T-helper 1 cell (primary cell): ENCODE measurements around the gene NEK3.
"Not testable (repeated sequence)": the region's sequence is repeated elsewhere in the genome, so short reads cannot be mapped to it uniquely, and the experiment has no call there.

Experiments used
- DNase-seq, 5 donors: peaks; one replicate each; pipeline ENCODE4 v3.0.0-alpha.2; 2012 to 2020
- total RNA-seq, 4 donors: gene quantifications; one replicate each; lab custom pipeline; 2026; lab: John Stamatoyannopoulos, UW

Gene NEK3
- total RNA-seq, result 4.9 to 10.7 (median 6.8) reads per million in 4 donors

- DNase-seq, result peak; percentile 20 to 68 (median 28)
These were observed at the start of gene NEK3 for GRCh38 chr13:52159159-52159982. NEK3 (minus strand) TSS chr13:52159597; CDS start chr13:52156191, 3,406 bp downstream.

- DNase-seq, result not testable (repeated sequence)
These were observed 49.0 kb upstream of the NEK3 start for GRCh38 chr13:52208384-52208783.

GRCh38 chr13:52207896-52208295 is 48.5 kb upstream of the NEK3 start:
- not testable (repeated sequence) for DNase-seq

GRCh38 chr13:52207337-52207736 is 47.9 kb upstream of the NEK3 start:
- not testable (repeated sequence) for DNase-seq

GRCh38 chr13:52204546-52204945 is 45.1 kb upstream of the NEK3 start:
- not testable (repeated sequence) for DNase-seq

- DNase-seq, result not testable (repeated sequence)
These were observed 44.5 kb upstream of the NEK3 start for GRCh38 chr13:52203864-52204263.

GRCh38 chr13:52202506-52202905 is 43.1 kb upstream of the NEK3 start:
- DNase-seq, result not testable (repeated sequence)

- DNase-seq, result peak in 2 of 5 donors; percentile 4 to 25
These were observed 42.2 kb upstream of the NEK3 start for GRCh38 chr13:52201439-52202193.

- DNase-seq, result peak; percentile 16 to 79 (median 31)
These were observed 36.0 kb upstream of the NEK3 start for GRCh38 chr13:52195401-52195837.

GRCh38 chr13:52194184-52194868 is 34.9 kb upstream of the NEK3 start:
- DNase-seq, result peak; percentile 59 to 87 (median 73)

- DNase-seq, result peak in 1 of 5 donors; percentile 31
These were observed 34.3 kb upstream of the NEK3 start for GRCh38 chr13:52193587-52194183.

- not testable (repeated sequence) for DNase-seq
These were observed 28.2 kb upstream of the NEK3 start for GRCh38 chr13:52187424-52188187.

- no peak for DNase-seq
These were observed 27.6 kb upstream of the NEK3 start for GRCh38 chr13:52187029-52187423.

GRCh38 chr13:52181316-52181954 is 22.0 kb upstream of the NEK3 start:
- not testable (repeated sequence) for DNase-seq

GRCh38 chr13:52179925-52180324 is 20.5 kb upstream of the NEK3 start:
- no peak for DNase-seq

- DNase-seq, result no peak
These were observed 17.9 kb upstream of the NEK3 start for GRCh38 chr13:52177276-52177675.

- not testable (repeated sequence) for DNase-seq
These were observed 14.6 kb upstream of the NEK3 start for GRCh38 chr13:52173970-52174369.

- DNase-seq, result no peak
These were observed 14.0 kb upstream of the NEK3 start for GRCh38 chr13:52173373-52173772.

GRCh38 chr13:52171686-52172085 is 12.3 kb upstream of the NEK3 start:
- not testable (repeated sequence) for DNase-seq

GRCh38 chr13:52170828-52171391 is 11.5 kb upstream of the NEK3 start:
- not testable (repeated sequence) for DNase-seq

- DNase-seq, result no peak
These were observed 10.4 kb upstream of the NEK3 start for GRCh38 chr13:52169839-52170238.
